ENCODE results near the gene SLC22A13.

DNA sequence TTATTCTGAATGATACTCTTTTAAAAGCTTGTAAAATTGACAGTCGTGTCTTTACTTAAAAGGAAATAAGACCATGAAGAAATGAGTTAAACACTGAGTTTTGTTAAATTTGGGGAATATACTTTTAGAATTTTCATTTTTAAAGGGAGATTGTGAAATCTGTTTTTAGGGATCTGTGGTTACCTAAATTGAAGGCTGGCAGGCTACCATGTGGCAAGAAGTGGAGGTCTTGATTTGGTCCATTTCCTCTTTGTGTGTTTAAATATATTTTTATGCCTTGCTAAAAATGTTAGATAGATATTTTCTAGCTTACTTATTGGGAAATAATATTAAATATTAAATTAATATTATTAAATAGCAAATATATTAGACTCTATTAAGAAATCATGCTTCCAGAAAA, 36.6 kb upstream of the SLC22A13 start:
- TF ChIP-seq, protein P1, sequence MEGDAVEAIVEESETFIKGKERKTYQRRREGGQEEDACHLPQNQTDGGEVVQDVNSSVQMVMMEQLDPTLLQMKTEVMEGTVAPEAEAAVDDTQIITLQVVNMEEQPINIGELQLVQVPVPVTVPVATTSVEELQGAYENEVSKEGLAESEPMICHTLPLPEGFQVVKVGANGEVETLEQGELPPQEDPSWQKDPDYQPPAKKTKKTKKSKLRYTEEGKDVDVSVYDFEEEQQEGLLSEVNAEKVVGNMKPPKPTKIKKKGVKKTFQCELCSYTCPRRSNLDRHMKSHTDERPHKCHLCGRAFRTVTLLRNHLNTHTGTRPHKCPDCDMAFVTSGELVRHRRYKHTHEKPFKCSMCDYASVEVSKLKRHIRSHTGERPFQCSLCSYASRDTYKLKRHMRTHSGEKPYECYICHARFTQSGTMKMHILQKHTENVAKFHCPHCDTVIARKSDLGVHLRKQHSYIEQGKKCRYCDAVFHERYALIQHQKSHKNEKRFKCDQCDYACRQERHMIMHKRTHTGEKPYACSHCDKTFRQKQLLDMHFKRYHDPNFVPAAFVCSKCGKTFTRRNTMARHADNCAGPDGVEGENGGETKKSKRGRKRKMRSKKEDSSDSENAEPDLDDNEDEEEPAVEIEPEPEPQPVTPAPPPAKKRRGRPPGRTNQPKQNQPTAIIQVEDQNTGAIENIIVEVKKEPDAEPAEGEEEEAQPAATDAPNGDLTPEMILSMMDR (IDR thresholded peaks at IDR 0.05) = no peak
- TF ChIP-seq POLR2AphosphoS5 (IDR thresholded peaks at IDR 0.05) (no peak), POLR2A (IDR thresholded peaks at IDR 0.05) (no peak)
